ENCODE data around the gene MGRN1. TPM values are rescaled to one million over a fixed set of nuclear protein-coding genes. Genes with fewer than 3 reads are reported as not detected.

Gene MGRN1
- total RNA-seq, 1 experiment from 2014 or later: 26.6 TPM

- DNase-seq (ENCODE audit: low read depth): no peak
These were observed 27.2 kb downstream of the MGRN1 start for GRCh38 chr16:4651827-4652226.

GRCh38 chr16:4652561-4652960 lies 27.9 kb downstream of the MGRN1 start:
- DNase-seq (ENCODE audit: low read depth): no peak

- DNase-seq (ENCODE audit: low read depth): no peak
These were observed 29.7 kb downstream of the MGRN1 start for GRCh38 chr16:4654011-4654963.

GRCh38 chr16:4654964-4655590 lies 30.5 kb downstream of the MGRN1 start:
- no peak for DNase-seq (ENCODE audit: low read depth)

- no peak for DNase-seq (ENCODE audit: low read depth)
These were observed 31.2 kb downstream of the MGRN1 start for GRCh38 chr16:4655801-4656200.

- DNase-seq (ENCODE audit: low read depth): no peak
These were observed 31.6 kb downstream of the MGRN1 start for GRCh38 chr16:4656221-4656620.

- DNase-seq (ENCODE audit: low read depth): no peak
These were observed 32.4 kb downstream of the MGRN1 start for GRCh38 chr16:4656695-4657686.

- no peak for DNase-seq (ENCODE audit: low read depth)
These were observed 35.0 kb downstream of the MGRN1 start for GRCh38 chr16:4659363-4660353.

GRCh38 chr16:4660454-4661007 lies 35.9 kb downstream of the MGRN1 start:
- DNase-seq (ENCODE audit: low read depth): peak; percentile 26

GRCh38 chr16:4661661-4662060 lies 37.0 kb downstream of the MGRN1 start:
- DNase-seq (ENCODE audit: low read depth): peak; percentile 56

- peak; percentile 5 for DNase-seq (ENCODE audit: low read depth)
These were observed 38.8 kb downstream of the MGRN1 start for GRCh38 chr16:4663465-4663776.

GRCh38 chr16:4663777-4664465 lies 39.3 kb downstream of the MGRN1 start:
- DNase-seq (ENCODE audit: low read depth): no peak

GRCh38 chr16:4664538-4665418 lies 40.2 kb downstream of the MGRN1 start:
- DNase-seq (ENCODE audit: low read depth): no peak

GRCh38 chr16:4666537-4667202 lies 42.0 kb downstream of the MGRN1 start:
- DNase-seq (ENCODE audit: low read depth): no peak

GRCh38 chr16:4667203-4667963 lies 42.8 kb downstream of the MGRN1 start:
- DNase-seq (ENCODE audit: low read depth): no peak

GRCh38 chr16:4668313-4668960 lies 43.8 kb downstream of the MGRN1 start:
- DNase-seq (ENCODE audit: low read depth): no peak

Data from LHCN-M2 (cell line).